ENCODE data around the gene CUL4A. TPM values are rescaled to one million over a fixed set of nuclear protein-coding genes. Genes with fewer than 3 reads are reported as not detected.

Gene CUL4A
- polyA plus RNA-seq, 1 donor from 2014 or later, result 69.9 TPM

GRCh38 chr13:113297370-113298042 lies 88.1 kb downstream of the CUL4A start:
- H3K9ac ChIP-seq (ENCODE audit: low read length), result peak overlapping the region; percentile 79
- TF ChIP-seq EP300 (conservative IDR thresholded peaks at IDR 0.05; ENCODE audit: poor library complexity, severe bottlenecking), result no peak
- TF ChIP-seq MXI1 (conservative IDR thresholded peaks at IDR 0.05; ENCODE audit: poor library complexity, severe bottlenecking), result peak; percentile 73
- no peak for TF ChIP-seq SMC3 (conservative IDR thresholded peaks at IDR 0.05; ENCODE audit: poor library complexity)
- TF ChIP-seq RAD21 (conservative IDR thresholded peaks at IDR 0.05), result no peak
- TF ChIP-seq, protein P1, sequence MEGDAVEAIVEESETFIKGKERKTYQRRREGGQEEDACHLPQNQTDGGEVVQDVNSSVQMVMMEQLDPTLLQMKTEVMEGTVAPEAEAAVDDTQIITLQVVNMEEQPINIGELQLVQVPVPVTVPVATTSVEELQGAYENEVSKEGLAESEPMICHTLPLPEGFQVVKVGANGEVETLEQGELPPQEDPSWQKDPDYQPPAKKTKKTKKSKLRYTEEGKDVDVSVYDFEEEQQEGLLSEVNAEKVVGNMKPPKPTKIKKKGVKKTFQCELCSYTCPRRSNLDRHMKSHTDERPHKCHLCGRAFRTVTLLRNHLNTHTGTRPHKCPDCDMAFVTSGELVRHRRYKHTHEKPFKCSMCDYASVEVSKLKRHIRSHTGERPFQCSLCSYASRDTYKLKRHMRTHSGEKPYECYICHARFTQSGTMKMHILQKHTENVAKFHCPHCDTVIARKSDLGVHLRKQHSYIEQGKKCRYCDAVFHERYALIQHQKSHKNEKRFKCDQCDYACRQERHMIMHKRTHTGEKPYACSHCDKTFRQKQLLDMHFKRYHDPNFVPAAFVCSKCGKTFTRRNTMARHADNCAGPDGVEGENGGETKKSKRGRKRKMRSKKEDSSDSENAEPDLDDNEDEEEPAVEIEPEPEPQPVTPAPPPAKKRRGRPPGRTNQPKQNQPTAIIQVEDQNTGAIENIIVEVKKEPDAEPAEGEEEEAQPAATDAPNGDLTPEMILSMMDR (IDR thresholded peaks at IDR 0.05; ENCODE audit: poor library complexity, severe bottlenecking), result no peak
- no peaks in the 10 kb centered on the region for H3K9me2 ChIP-seq (ENCODE audit: insufficient read depth, low read length)
- no peaks in the 10 kb centered on the region for H3F3A ChIP-seq (ENCODE audit: insufficient read depth, low read length, poor library complexity, severe bottlenecking)
- no peaks in the 10 kb centered on the region for H3K36me3 ChIP-seq (ENCODE audit: insufficient read depth, low read length)
- H4K20me1 ChIP-seq (ENCODE audit: insufficient read depth), result no peaks in the 10 kb centered on the region
- peaks cover 40% of the 10 kb centered on the region for H3K79me2 ChIP-seq (replicated peaks; ENCODE audit: insufficient read depth, low read length)
- peak overlapping the region; percentile 28 for H3K27ac ChIP-seq (ENCODE audit: low read length)
- no peaks in the 10 kb centered on the region for H3K27me3 ChIP-seq (ENCODE audit: insufficient read depth, low read depth, low read length)
- H3K4me2 ChIP-seq (ENCODE audit: low read length), result peak overlapping the region; percentile 77
- H3K9me3 ChIP-seq (ENCODE audit: low read length), result no peaks in the 10 kb centered on the region
- peak overlapping the region; percentile 97 for H3K4me3 ChIP-seq (ENCODE audit: low read length)
- H2AFZ ChIP-seq (ENCODE audit: low read depth, low read length), result peak overlapping the region; percentile 8

GRCh38 chr13:113298043-113298945 lies 88.9 kb downstream of the CUL4A start:
- Histone ChIP-seq H2AFZ (ENCODE audit: low read depth, low read length) (no peak overlapping the region), H3K9me3 (ENCODE audit: low read length) (no peaks in the 10 kb centered on the region), H3K9ac (ENCODE audit: low read length) (peak overlapping the region; percentile 79), H3K9me2 (ENCODE audit: insufficient read depth, low read length) (no peaks in the 10 kb centered on the region), H3K79me2 (replicated peaks; ENCODE audit: insufficient read depth, low read length) (peaks cover 48% of the 10 kb centered on the region), H3K36me3 (ENCODE audit: insufficient read depth, low read length) (no peaks in the 10 kb centered on the region), H3K4me3 (ENCODE audit: low read length) (peak overlapping the region; percentile 97), H3K27ac (ENCODE audit: low read length) (peak overlapping the region; percentile 28), H3F3A (ENCODE audit: insufficient read depth, low read length, poor library complexity, severe bottlenecking) (no peaks in the 10 kb centered on the region), H3K27me3 (ENCODE audit: insufficient read depth, low read depth, low read length) (no peaks in the 10 kb centered on the region), H4K20me1 (ENCODE audit: insufficient read depth) (no peaks in the 10 kb centered on the region), H3K4me2 (ENCODE audit: low read length) (peak overlapping the region; percentile 77)
- TF ChIP-seq MXI1 (conservative IDR thresholded peaks at IDR 0.05; ENCODE audit: poor library complexity, severe bottlenecking) (no peak), TAF1 (IDR thresholded peaks at IDR 0.05; ENCODE audit: low read depth) (no peak), EP300 (conservative IDR thresholded peaks at IDR 0.05; ENCODE audit: poor library complexity, severe bottlenecking) (no peak), SMC3 (conservative IDR thresholded peaks at IDR 0.05; ENCODE audit: poor library complexity) (no peak), EZH2 (IDR thresholded peaks at IDR 0.05; ENCODE audit: borderline replicate concordance, insufficient read depth, low read length, poor library complexity, severe bottlenecking) (no peak), RAD21 (conservative IDR thresholded peaks at IDR 0.05) (no peak), POLR2AphosphoS5 (IDR thresholded peaks at IDR 0.05) (no peak)
- TF ChIP-seq, protein P2, sequence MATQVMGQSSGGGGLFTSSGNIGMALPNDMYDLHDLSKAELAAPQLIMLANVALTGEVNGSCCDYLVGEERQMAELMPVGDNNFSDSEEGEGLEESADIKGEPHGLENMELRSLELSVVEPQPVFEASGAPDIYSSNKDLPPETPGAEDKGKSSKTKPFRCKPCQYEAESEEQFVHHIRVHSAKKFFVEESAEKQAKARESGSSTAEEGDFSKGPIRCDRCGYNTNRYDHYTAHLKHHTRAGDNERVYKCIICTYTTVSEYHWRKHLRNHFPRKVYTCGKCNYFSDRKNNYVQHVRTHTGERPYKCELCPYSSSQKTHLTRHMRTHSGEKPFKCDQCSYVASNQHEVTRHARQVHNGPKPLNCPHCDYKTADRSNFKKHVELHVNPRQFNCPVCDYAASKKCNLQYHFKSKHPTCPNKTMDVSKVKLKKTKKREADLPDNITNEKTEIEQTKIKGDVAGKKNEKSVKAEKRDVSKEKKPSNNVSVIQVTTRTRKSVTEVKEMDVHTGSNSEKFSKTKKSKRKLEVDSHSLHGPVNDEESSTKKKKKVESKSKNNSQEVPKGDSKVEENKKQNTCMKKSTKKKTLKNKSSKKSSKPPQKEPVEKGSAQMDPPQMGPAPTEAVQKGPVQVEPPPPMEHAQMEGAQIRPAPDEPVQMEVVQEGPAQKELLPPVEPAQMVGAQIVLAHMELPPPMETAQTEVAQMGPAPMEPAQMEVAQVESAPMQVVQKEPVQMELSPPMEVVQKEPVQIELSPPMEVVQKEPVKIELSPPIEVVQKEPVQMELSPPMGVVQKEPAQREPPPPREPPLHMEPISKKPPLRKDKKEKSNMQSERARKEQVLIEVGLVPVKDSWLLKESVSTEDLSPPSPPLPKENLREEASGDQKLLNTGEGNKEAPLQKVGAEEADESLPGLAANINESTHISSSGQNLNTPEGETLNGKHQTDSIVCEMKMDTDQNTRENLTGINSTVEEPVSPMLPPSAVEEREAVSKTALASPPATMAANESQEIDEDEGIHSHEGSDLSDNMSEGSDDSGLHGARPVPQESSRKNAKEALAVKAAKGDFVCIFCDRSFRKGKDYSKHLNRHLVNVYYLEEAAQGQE (IDR thresholded peaks at IDR 0.05; ENCODE audit: borderline replicate concordance), result no peak
- TF ChIP-seq, protein P1 (IDR thresholded peaks at IDR 0.05; ENCODE audit: poor library complexity, severe bottlenecking), result no peak
